Measurements from ENCODE around the gene HIF1AN.

Gene HIF1AN

DNA sequence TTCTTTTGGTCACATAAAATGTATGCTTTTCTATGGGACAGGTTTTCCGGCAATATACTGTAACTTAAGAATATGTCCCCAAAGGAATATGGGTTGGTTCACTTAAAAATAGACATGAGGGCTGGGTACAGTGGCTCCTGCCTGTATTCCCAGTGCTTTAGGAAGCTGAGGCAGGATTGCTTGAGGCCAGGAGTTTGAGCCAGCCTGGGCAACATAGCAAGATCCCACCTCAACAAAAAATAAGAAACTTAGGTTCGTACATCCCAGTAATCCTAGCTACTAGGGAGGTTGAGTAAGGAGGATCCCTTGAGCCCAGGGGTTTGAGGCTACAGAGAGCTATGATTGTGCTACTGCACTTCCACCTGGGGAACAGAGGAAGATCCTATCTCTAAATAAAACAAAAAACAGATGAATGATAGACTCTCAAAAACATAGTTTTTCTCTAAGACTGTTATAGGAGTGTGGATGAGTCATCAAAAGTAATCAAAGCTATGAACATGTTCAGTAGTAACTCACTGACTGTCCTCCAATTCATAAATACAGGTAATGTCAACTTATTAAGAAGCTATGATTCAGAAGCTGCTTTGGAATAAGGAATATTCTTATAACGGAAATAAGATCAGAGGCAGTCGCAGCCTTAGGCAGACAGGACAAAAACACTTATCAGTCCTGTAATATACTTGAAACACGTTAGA is 13.5 kb upstream of the HIF1AN start:
- DNase-seq, result no peak

- DNase-seq, result no peak
Observed at GRCh38 chr10:100522945-100523344, 12.8 kb upstream of the HIF1AN start.

DNA sequence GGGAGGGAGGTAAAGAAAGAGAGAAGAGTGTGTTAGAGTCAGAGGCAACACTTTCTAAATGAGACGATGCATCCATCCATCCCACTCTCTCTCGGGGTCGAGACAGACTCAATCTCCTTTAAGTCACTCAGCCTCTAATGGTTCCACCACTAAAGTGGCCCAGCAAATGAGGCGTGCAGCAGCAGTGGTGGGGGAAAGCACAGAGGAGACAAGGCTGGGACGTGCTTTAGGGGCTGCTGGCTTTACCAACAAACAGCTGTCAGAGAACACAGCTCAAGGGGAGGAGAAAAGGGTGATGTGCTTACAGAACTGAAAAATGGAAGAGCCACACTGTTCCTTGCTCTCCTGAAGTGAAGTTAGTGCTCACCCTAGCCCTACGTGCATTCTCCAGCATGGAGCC is 11.5 kb upstream of the HIF1AN start:
- DNase-seq, result peak; percentile 64

- no peak for DNase-seq
Observed at GRCh38 chr10:100524638-100525037, 11.1 kb upstream of the HIF1AN start.

DNA sequence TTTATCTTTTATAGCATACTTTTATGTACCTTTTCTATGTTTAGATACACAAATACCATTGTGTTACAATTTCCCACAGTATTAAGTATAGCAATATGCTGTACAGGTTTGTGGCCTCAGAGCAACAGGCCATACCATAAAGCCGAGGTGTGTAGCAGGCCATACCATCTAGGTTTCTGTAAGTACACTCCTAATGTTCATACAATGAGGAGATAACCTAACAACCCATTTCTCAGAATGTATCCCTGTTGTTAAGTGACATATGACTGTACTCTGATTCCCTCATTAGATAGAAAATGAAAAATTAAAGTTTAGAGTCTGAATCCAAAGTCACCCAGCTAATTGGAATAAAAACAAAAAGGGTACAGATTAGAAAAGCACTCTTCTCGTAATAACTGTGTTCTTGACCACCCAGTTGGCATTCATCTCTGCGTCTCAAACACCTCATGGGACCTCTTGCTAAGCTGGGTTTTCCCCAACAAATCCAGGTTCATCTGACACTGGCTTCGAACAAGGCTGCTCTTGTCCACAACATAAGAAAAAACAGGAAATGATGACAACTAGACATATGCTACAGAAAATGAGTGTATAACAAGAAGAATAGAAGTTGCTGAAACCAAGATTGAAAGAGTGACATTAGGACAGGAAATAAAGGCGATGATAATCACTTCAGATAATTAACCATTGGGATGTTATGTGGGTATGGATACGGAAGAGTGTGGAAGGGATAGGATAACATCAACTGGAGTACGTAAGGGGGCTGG is 7.4 kb upstream of the HIF1AN start:
- DNase-seq, result no peak

GRCh38 chr10:100528921-100529474 is 6.7 kb upstream of the HIF1AN start:
- DNase-seq, result peak; percentile 66

DNA sequence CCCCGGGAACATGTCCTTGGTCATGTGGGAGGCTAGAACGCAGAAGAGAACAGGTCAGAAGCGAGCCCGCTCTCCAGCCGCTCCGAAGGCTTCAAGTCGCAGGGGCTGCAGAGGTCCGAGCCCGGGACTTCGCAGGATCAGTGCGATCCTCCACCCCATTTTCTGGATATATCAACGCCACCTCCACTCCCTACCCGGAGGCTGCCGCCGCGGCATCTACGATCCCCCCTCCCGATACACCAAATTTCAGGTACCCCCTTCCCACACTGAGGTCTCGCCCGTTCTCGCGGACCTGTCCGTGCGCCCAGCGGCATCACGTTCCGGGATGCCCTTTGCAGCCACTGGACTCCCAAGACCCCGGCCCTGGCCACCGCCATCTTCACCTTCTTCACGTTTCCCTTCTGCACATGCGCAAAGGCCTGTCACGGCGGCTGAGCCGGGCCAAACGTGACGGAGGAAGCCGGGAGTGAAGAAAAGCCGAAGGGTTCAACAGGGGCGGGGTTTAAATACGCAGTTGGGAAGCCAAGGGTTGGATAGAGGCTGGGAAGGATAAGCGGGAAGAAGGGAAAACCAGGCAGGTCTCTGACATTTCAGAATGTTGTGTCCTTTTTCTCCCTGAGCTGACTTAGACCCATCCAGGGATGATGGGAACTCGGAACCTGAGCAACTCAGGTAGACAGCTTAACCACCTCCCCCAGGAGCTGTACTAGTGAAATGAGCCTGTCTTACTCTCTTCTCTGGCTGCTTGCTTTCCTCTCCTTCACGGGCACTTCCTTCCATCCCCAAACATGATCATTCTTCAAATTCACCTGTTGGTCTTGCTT is 6.1 kb upstream of the HIF1AN start, which contains the start of gene NDUFB8:
Gene NDUFB8 (minus strand): TSS at position 397 of the 824 bp plus-strand sequence. CDS start 20 bp downstream, at position 377.
- DNase-seq, result peak; percentile 97

DNA sequence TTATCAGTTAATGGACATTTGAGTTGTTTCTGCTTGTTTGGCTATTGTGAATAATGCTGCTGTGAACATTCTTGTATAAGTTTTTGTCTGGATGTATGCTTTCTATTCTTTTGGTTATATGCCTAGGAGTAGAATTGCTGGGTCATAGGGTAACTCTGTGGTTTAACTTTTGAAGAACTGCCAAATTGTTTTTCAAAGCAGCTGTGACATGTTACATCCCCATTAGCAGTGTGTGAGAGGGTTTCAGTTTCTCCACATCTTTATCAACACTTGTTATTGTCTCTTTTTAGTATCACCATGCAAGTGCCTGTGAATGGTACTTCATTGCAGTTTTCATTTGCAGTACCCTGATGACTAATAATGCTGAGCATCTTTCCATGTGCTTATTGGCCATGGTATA is 4.0 kb upstream of the HIF1AN start:
- DNase-seq, result no peak

GRCh38 chr10:100534726-100535125 is 1.0 kb upstream of the HIF1AN start:
- no peak for DNase-seq

GRCh38 chr10:100535338-100535714 is 417 bp upstream of the HIF1AN start:
- peak; percentile 37 for DNase-seq

- peak; percentile 65 for DNase-seq
Observed at GRCh38 chr10:100537475-100537874, 1.7 kb downstream of the HIF1AN start.

- no peak for DNase-seq
Observed at GRCh38 chr10:100544950-100545349, 9.2 kb downstream of the HIF1AN start.

GRCh38 chr10:100551196-100551595 is 15.5 kb downstream of the HIF1AN start:
- DNase-seq, result peak; percentile 63

DNA sequence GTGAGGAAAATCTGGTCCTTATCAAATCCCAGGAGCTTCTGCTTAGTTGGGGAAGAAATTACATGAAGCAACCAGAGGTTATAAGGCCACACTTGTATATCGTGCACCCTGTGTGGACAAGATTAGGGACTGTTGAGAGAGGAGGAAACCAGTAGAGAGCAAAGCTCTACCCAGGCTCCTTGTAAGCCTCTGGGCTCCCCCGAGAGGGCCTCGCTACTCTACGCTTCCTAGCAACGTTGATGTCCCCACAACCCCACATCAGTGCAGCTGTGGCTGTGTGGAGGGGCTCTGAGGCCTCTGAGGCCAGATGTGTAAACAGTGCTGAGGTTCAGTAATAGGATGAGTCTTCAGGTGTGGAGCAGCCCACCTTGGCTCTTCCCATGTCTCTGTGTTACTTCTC is 16.0 kb downstream of the HIF1AN start:
- no peak for DNase-seq

DNA sequence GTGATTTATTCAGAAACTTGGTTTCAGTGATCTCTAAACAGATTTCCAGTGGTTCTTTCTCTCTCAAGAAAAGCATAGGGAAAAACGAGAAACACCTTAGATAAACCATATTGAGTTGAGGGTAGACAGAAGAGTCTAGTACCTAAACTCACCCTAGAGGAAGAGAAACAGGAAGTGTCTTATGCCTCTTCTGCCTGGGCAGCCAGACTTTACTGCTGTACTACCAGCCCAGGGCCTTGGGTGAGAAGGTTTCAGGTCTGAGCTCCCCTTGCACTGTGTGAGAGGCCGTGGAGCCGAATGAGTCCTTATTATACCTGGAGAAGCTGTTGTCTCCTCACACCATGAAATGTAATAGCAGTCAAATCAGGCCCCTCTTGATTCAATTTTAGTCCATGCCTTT is 18.2 kb downstream of the HIF1AN start:
- no peak for DNase-seq

DNA sequence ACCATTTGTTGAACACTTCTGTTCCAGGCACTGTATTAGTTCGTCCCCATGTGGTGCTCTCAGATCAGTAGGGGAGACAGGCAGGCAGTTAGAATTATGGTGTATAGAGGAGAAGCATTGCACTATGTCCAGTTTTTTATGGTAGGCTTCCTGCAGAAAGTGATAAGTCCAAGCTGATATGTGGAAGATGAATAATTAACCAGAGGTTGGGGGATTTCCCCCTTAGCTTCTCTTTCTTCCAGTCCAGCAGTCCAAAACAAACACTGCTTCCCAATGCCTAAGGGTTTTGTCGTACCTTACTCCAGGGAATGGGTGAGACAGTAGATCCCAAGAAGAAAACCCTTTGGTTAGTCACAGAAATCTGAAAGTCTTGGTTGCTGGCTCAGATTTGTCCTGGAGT is 19.2 kb downstream of the HIF1AN start:
- no peak for DNase-seq

DNA sequence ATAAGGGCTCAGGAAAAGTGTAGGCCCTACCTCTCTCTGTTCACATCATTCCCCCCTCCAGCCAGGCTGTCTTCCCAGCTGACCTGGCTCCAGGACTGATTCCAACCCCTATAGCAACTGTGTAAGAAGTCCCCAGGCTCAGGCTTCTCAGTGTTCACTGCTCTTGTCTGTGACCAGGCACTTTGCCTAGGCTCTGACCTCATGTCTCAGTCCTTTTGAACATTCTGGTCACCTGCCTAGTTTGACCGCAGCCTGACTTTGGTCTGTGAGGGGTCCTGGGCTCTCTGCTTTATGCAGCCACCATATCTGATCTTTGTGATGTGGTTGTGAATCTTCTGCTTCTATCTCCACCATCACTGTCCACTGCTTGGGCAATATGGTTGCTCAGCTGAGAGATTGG is 24.5 kb downstream of the HIF1AN start:
- no peak for DNase-seq

DNA sequence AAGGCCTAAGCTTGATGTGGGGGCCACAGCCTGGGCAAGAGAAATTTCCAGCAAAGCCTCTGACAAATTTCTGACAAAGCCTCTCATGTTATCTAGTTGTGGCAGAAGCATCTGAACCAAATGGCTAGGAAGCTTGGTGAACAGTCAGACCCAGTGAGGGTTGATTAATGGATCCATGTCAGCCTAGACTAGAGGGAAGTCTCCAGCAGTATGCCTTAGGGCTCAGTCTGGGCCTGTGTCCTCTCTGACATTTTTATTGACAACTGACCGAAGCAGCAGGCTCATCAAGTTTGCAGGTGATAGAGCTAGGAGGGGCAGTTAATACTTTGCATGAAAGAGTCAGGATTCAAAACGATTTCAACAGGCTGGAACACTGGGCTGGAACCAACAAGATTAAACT is 25.3 kb downstream of the HIF1AN start:
- no peak for DNase-seq

DNA sequence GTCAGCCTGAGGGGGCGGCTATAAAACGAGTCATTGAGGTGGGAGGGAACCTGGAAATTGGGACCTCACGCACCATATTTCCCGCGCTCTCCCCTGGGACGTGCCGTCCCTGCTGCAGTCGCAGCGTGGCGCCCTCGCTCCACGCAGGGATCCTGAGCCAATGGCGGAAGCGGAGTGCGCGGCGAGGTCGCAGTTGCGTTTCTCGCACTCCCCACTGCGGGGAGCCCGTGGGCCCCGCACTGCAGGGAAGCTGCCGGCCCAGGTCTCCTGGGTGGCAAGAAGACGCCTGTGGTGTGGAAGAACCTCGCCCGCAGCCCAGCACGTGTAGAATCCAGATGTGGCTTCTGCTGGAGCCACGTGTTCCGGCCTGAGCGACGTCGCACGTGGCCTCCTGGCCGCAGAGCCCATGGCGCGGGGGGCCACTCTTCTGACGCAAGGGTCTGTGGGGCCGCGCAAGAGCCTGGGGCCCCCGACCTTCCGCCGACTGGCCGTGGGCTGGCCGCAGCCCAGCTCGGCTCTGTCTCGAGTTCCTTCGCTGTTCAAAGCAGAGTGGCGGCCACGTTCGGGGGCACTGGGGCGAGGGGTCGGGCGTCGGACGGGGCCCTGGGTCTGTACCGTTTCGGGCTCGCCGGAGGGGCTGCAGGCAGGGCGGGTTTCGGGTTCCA is 26.4 kb downstream of the HIF1AN start:
- peak; percentile 89 for DNase-seq

GRCh38 chr10:100565206-100565985 is 29.7 kb downstream of the HIF1AN start:
- DNase-seq, result no peak

GRCh38 chr10:100566561-100566960 is 30.8 kb downstream of the HIF1AN start:
- DNase-seq, result no peak

DNA sequence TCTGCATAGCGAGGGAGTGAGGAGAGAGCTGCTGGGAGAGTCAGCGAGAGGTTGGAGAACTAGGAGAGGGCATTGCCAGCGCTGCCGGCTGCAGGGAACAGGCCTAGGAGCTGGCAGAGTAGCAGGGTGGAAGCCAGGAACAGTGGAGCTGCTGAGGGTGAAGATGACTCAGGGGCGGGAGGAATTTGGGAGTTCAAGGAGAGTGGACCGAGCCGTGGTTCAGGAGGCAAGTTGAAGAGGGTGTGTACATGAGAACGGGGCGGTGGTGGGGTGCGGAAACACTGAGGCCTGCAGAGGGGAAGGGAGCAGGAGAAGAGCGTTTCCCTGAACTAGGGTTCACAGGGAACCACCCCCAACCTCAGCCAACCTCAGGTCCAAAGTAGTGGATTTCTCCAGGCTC is 31.5 kb downstream of the HIF1AN start:
- DNase-seq, result no peak

All from eye (tissue), 1 donor.